ENCODE data around the gene LUC7L. TPM values are rescaled to one million over a fixed set of nuclear protein-coding genes. Genes with fewer than 3 reads are reported as not detected.
"Not testable (repeated sequence)": the region's sequence is repeated elsewhere in the genome, so short reads cannot be mapped to it uniquely, and the experiment has no call there.

The LUC7L gene
- total and polyA plus RNA-seq, 4 donors = 63.4 to 199 (median 138) TPM

- DNase-seq (ENCODE audit: low read depth in 4 of 6, low spot score in 6 of 6) = no peak
- Histone ChIP-seq H3K9me3 (ENCODE audit: control insufficient read depth, insufficient read depth, low read length) (no peaks in the 10 kb centered on the region), H3K27me3 (ENCODE audit: control insufficient read depth, insufficient read depth, low read length) (peaks cover 5% of the 10 kb centered on the region), H3K4me3 (ENCODE audit: low read depth, low read length) (no peak overlapping the region), H3K36me3 (ENCODE audit: control insufficient read depth, insufficient read depth, low read length) (peaks cover 65% of the 10 kb centered on the region), H3K4me1 (ENCODE audit: control insufficient read depth, insufficient read depth, low read length) (peaks cover 13% of the 10 kb centered on the region), H3K27ac (ENCODE audit: low read depth, low read length) (no peak overlapping the region)
- WGBS (ENCODE audit: insufficient coverage) = 87% methylated on average over 29 of the region's 34 CpGs
Measured at GRCh38 chr16:270381-271255, 41.4 kb upstream of the LUC7L start.

GRCh38 chr16:269061-269796 lies 40.0 kb upstream of the LUC7L start:
- Histone ChIP-seq H3K27ac (ENCODE audit: low read depth, low read length) (no peak overlapping the region), H3K4me3 (ENCODE audit: low read depth, low read length) (no peak overlapping the region), H3K27me3 (ENCODE audit: control insufficient read depth, insufficient read depth, low read length) (no peaks in the 10 kb centered on the region), H3K9me3 (ENCODE audit: control insufficient read depth, insufficient read depth, low read length) (no peaks in the 10 kb centered on the region), H3K36me3 (ENCODE audit: control insufficient read depth, insufficient read depth, low read length) (peaks cover 79% of the 10 kb centered on the region), H3K4me1 (ENCODE audit: control insufficient read depth, insufficient read depth, low read length) (peaks cover under 1% of the 10 kb centered on the region)
- 85% methylated on average over 21 of the region's 24 CpGs for WGBS (ENCODE audit: insufficient coverage)
- DNase-seq (ENCODE audit: low read depth in 4 of 6, low spot score in 6 of 6) = no peak

GRCh38 chr16:268141-269053 lies 39.1 kb upstream of the LUC7L start:
- no peaks in the 10 kb centered on the region for H3K27me3 ChIP-seq (ENCODE audit: control insufficient read depth, insufficient read depth, low read length)
- H3K4me3 ChIP-seq (ENCODE audit: low read depth, low read length) = no peak overlapping the region
- 69% methylated on average over 35 of the region's 40 CpGs for WGBS (ENCODE audit: insufficient coverage)
- no peaks in the 10 kb centered on the region for H3K9me3 ChIP-seq (ENCODE audit: control insufficient read depth, insufficient read depth, low read length)
- no peaks in the 10 kb centered on the region for H3K4me1 ChIP-seq (ENCODE audit: control insufficient read depth, insufficient read depth, low read length)
- H3K36me3 ChIP-seq (ENCODE audit: control insufficient read depth, insufficient read depth, low read length) = peaks cover 84% of the 10 kb centered on the region
- DNase-seq (ENCODE audit: low read depth in 4 of 6, low spot score in 6 of 6) = peak in 1 of 6 donors; percentile 12
- H3K27ac ChIP-seq (ENCODE audit: low read depth, low read length) = no peak overlapping the region

- 95% methylated on average over 17 of the region's 17 CpGs for WGBS (ENCODE audit: insufficient coverage)
- peaks cover 84% of the 10 kb centered on the region for H3K36me3 ChIP-seq (ENCODE audit: control insufficient read depth, insufficient read depth, low read length)
- not testable (repeated sequence) for H3K4me1 ChIP-seq (ENCODE audit: control insufficient read depth, insufficient read depth, low read length); H3K27me3 ChIP-seq (ENCODE audit: control insufficient read depth, insufficient read depth, low read length); H3K27ac ChIP-seq (ENCODE audit: low read depth, low read length); H3K9me3 ChIP-seq (ENCODE audit: control insufficient read depth, insufficient read depth, low read length); H3K4me3 ChIP-seq (ENCODE audit: low read depth, low read length); DNase-seq (ENCODE audit: low read depth in 4 of 6, low spot score in 6 of 6)
Measured at GRCh38 chr16:267562-267961, 38.3 kb upstream of the LUC7L start.

- H3K27me3 ChIP-seq (ENCODE audit: control insufficient read depth, insufficient read depth, low read length) = no peaks in the 10 kb centered on the region
- H3K4me3 ChIP-seq (ENCODE audit: low read depth, low read length) = no peak overlapping the region
- no peaks in the 10 kb centered on the region for H3K4me1 ChIP-seq (ENCODE audit: control insufficient read depth, insufficient read depth, low read length)
- no peaks in the 10 kb centered on the region for H3K9me3 ChIP-seq (ENCODE audit: control insufficient read depth, insufficient read depth, low read length)
- 79% methylated on average over 25 of the region's 25 CpGs for WGBS (ENCODE audit: insufficient coverage)
- no peak for DNase-seq (ENCODE audit: low read depth in 4 of 6, low spot score in 6 of 6)
- H3K36me3 ChIP-seq (ENCODE audit: control insufficient read depth, insufficient read depth, low read length) = peaks cover 88% of the 10 kb centered on the region
- no peak overlapping the region for H3K27ac ChIP-seq (ENCODE audit: low read depth, low read length)
Measured at GRCh38 chr16:266258-267164, 37.3 kb upstream of the LUC7L start.

- Histone ChIP-seq H3K4me1 (ENCODE audit: control insufficient read depth, insufficient read depth, low read length) (no peaks in the 10 kb centered on the region), H3K36me3 (ENCODE audit: control insufficient read depth, insufficient read depth, low read length) (peaks cover 88% of the 10 kb centered on the region), H3K27ac (ENCODE audit: low read depth, low read length) (no peak overlapping the region), H3K4me3 (ENCODE audit: low read depth, low read length) (no peak overlapping the region), H3K27me3 (ENCODE audit: control insufficient read depth, insufficient read depth, low read length) (no peaks in the 10 kb centered on the region), H3K9me3 (ENCODE audit: control insufficient read depth, insufficient read depth, low read length) (no peaks in the 10 kb centered on the region)
- 80% methylated on average over 11 of the region's 12 CpGs for WGBS (ENCODE audit: insufficient coverage)
- DNase-seq (ENCODE audit: low read depth in 4 of 6, low spot score in 6 of 6) = no peak
Measured at GRCh38 chr16:265711-266110, 36.5 kb upstream of the LUC7L start.

- no peak overlapping the region for H3K4me3 ChIP-seq (ENCODE audit: low read depth, low read length)
- H3K27me3 ChIP-seq (ENCODE audit: control insufficient read depth, insufficient read depth, low read length) = no peaks in the 10 kb centered on the region
- 86% methylated on average over 13 of the region's 14 CpGs for WGBS (ENCODE audit: insufficient coverage)
- no peaks in the 10 kb centered on the region for H3K9me3 ChIP-seq (ENCODE audit: control insufficient read depth, insufficient read depth, low read length)
- no peak for DNase-seq (ENCODE audit: low read depth in 4 of 6, low spot score in 6 of 6)
- H3K27ac ChIP-seq (ENCODE audit: low read depth, low read length) = no peak overlapping the region
- H3K36me3 ChIP-seq (ENCODE audit: control insufficient read depth, insufficient read depth, low read length) = peaks cover 88% of the 10 kb centered on the region
- no peaks in the 10 kb centered on the region for H3K4me1 ChIP-seq (ENCODE audit: control insufficient read depth, insufficient read depth, low read length)
Measured at GRCh38 chr16:265002-265529, 35.8 kb upstream of the LUC7L start.

GRCh38 chr16:264440-264951 lies 35.2 kb upstream of the LUC7L start:
- no peaks in the 10 kb centered on the region for H3K27me3 ChIP-seq (ENCODE audit: control insufficient read depth, insufficient read depth, low read length)
- no peaks in the 10 kb centered on the region for H3K9me3 ChIP-seq (ENCODE audit: control insufficient read depth, insufficient read depth, low read length)
- H3K4me1 ChIP-seq (ENCODE audit: control insufficient read depth, insufficient read depth, low read length) = no peaks in the 10 kb centered on the region
- no peak for DNase-seq (ENCODE audit: low read depth in 4 of 6, low spot score in 6 of 6)
- no peak overlapping the region for H3K4me3 ChIP-seq (ENCODE audit: low read depth, low read length)
- H3K27ac ChIP-seq (ENCODE audit: low read depth, low read length) = no peak overlapping the region
- peaks cover 88% of the 10 kb centered on the region for H3K36me3 ChIP-seq (ENCODE audit: control insufficient read depth, insufficient read depth, low read length)
- 93% methylated on average over 23 of the region's 23 CpGs for WGBS (ENCODE audit: insufficient coverage)

Measured in spinal cord (tissue), 10 donors.